Right renal pelvis (tissue), 4 donors: Measurements from ENCODE around the gene MAP4. TPM values are rescaled to one million over a fixed set of nuclear protein-coding genes. Genes with fewer than 3 reads are reported as not detected.
A peak's percentile ranks its signal among the peaks of the same experiment; 100 is the strongest.
"Not testable (repeated sequence)": the region's sequence is repeated elsewhere in the genome, so short reads cannot be mapped to it uniquely, and the experiment has no call there.

ENCODE experiments used
- DNase-seq, 4 donors: peaks; one replicate each; pipeline ENCODE4 v3.0.0-alpha.2; 2013; ENCODE audit warnings: low read depth in 4 of 4, low spot score in 3 of 4, missing footprints in 1 of 4
- polyA plus RNA-seq, 4 donors: library from polyadenylated mRNA; unstranded; fragments of 120-200 nt; gene quantifications; one replicate each; pipeline ENCODE4 v1.2.1, GENCODE V29; 2013; ENCODE audit not compliant: insufficient read length in 4 of 4

Gene MAP4
- polyA plus RNA-seq, 4 donors = 181 to 188 (median 185) TPM

GRCh38 chr3:47902746-47903145 is 113.5 kb downstream of the MAP4 start:
- no peak for DNase-seq

GRCh38 chr3:47901280-47901833 is 114.9 kb downstream of the MAP4 start:
- no peak for DNase-seq

GRCh38 chr3:47899495-47900108 is 116.6 kb downstream of the MAP4 start:
- no peak for DNase-seq

- no peak for DNase-seq
Measured at GRCh38 chr3:47897954-47898353, 118.3 kb downstream of the MAP4 start.

- no peak for DNase-seq
Measured at GRCh38 chr3:47896736-47897135, 119.5 kb downstream of the MAP4 start.

GRCh38 chr3:47895241-47895640 is 121.0 kb downstream of the MAP4 start:
- DNase-seq = no peak

- no peak for DNase-seq
Measured at GRCh38 chr3:47892286-47893040, 123.8 kb downstream of the MAP4 start.

- no peak for DNase-seq
Measured at GRCh38 chr3:47891613-47892005, 124.6 kb downstream of the MAP4 start.

GRCh38 chr3:47890828-47891612 is 125.2 kb downstream of the MAP4 start:
- peak in 3 of 4 donors; percentile 21 to 59 (median 55) for DNase-seq

GRCh38 chr3:47890126-47890827 is 125.9 kb downstream of the MAP4 start:
- DNase-seq = peak in 3 of 4 donors; percentile 21 to 28 (median 22)

- no peak for DNase-seq
Measured at GRCh38 chr3:47888986-47889757, 127.0 kb downstream of the MAP4 start.

- DNase-seq = not testable (repeated sequence)
Measured at GRCh38 chr3:47887991-47888390, 128.2 kb downstream of the MAP4 start.

GRCh38 chr3:47885168-47885567 is 131.0 kb downstream of the MAP4 start:
- DNase-seq = no peak

GRCh38 chr3:47884603-47885002 is 131.6 kb downstream of the MAP4 start:
- no peak for DNase-seq

GRCh38 chr3:47882338-47882737 is 133.9 kb downstream of the MAP4 start:
- no peak for DNase-seq

GRCh38 chr3:47877719-47878118 is 138.5 kb downstream of the MAP4 start:
- DNase-seq = no peak

- no peak for DNase-seq
Measured at GRCh38 chr3:47877290-47877689, 138.9 kb downstream of the MAP4 start.

GRCh38 chr3:47874913-47875312 is 141.3 kb downstream of the MAP4 start:
- DNase-seq = no peak

- DNase-seq = no peak
Measured at GRCh38 chr3:47874438-47874837, 141.8 kb downstream of the MAP4 start.

- DNase-seq = no peak
Measured at GRCh38 chr3:47872916-47873315, 143.3 kb downstream of the MAP4 start.
